DMS114 treated with DMSO at 0.1 percent for 48 hours (cell line): ENCODE results near the gene CCDC102A.
"Not testable (repeated sequence)": the region's sequence is repeated elsewhere in the genome, so short reads cannot be mapped to it uniquely, and the experiment has no call there.

Experiments
- DNase-seq: peaks from one replicate; lab custom pipeline; 2025; ENCODE audit not compliant: unreplicated experiment; lab: John Stamatoyannopoulos, UW

CCDC102A gene

GRCh38 chr16:57503366-57503765 lies 33.0 kb downstream of the CCDC102A start:
- no peak for DNase-seq

- no peak for DNase-seq
Observed at GRCh38 chr16:57502048-57502775, 34.2 kb downstream of the CCDC102A start.

- DNase-seq: no peak
Observed at GRCh38 chr16:57501492-57501891, 34.9 kb downstream of the CCDC102A start.

GRCh38 chr16:57500578-57501111 lies 35.7 kb downstream of the CCDC102A start:
- no peak for DNase-seq

- DNase-seq: not testable (repeated sequence)
Observed at GRCh38 chr16:57499941-57500340, 36.4 kb downstream of the CCDC102A start.

- no peak for DNase-seq
Observed at GRCh38 chr16:57498031-57498430, 38.3 kb downstream of the CCDC102A start.

- no peak for DNase-seq
Observed at GRCh38 chr16:57497121-57497520, 39.2 kb downstream of the CCDC102A start.

- no peak for DNase-seq
Observed at GRCh38 chr16:57493767-57494166, 42.6 kb downstream of the CCDC102A start.

GRCh38 chr16:57489229-57489628 lies 47.1 kb downstream of the CCDC102A start:
- DNase-seq: no peak

- DNase-seq: no peak
Observed at GRCh38 chr16:57486858-57487834, 49.2 kb downstream of the CCDC102A start.

GRCh38 chr16:57485916-57486857 lies 50.2 kb downstream of the CCDC102A start, which contains the start of gene DOK4:
Gene DOK4, minus strand, starts transcription at chr16:57486493. Its CDS starts 6,986 bp downstream, at chr16:57479507.
- DNase-seq: peak; percentile 31

- no peak for DNase-seq
Observed at GRCh38 chr16:57485091-57485915, 51.1 kb downstream of the CCDC102A start.

- DNase-seq: no peak
Observed at GRCh38 chr16:57484515-57485005, 51.8 kb downstream of the CCDC102A start.

- DNase-seq: no peak
Observed at GRCh38 chr16:57483725-57484514, 52.5 kb downstream of the CCDC102A start.

- DNase-seq: no peak
Observed at GRCh38 chr16:57482845-57483545, 53.4 kb downstream of the CCDC102A start.

- DNase-seq: no peak
Observed at GRCh38 chr16:57481421-57481820, 55.0 kb downstream of the CCDC102A start.

- no peak for DNase-seq
Observed at GRCh38 chr16:57480754-57481230, 55.6 kb downstream of the CCDC102A start.
